HepG2 (cell line): ENCODE data around the gene FKBP1A. TPM values are rescaled to one million over a fixed set of nuclear protein-coding genes. Genes with fewer than 3 reads are reported as not detected.

Experiments
- CEBPZ ChIP-seq: IDR thresholded peaks from 2 replicates; pipeline ENCODE4 v1.6.1; 2012; ENCODE audit warnings: low read length, improper control_type of control experiment
- MIER3 ChIP-seq: IDR thresholded peaks from 2 replicates; pipeline ENCODE4 v1.6.1; 2016; ENCODE audit warnings: missing compliant biosample characterization, borderline replicate concordance
- MTF1 ChIP-seq: sonication (generic); formaldehyde crosslinking; IDR thresholded peaks from 2 replicates; pipeline ENCODE4 v1.5.0; 2020; ENCODE audit warnings: missing genetic modification reagents
- PBX3 ChIP-seq: sonication (generic); formaldehyde crosslinking; IDR thresholded peaks from 2 replicates; pipeline ENCODE4 v1.8.1; 2023; ENCODE audit warnings: missing genetic modification reagents, inconsistent platforms, borderline replicate concordance
- SMARCE1 ChIP-seq: fragments of 450-650 bp; IDR thresholded peaks from 2 replicates; pipeline ENCODE4 v1.6.1; 2017; ENCODE audit warnings: borderline replicate concordance
- SMYD3 ChIP-seq: sonication (generic); formaldehyde crosslinking; IDR thresholded peaks from 2 replicates; pipeline ENCODE4 v1.8.1; 2023; ENCODE audit warnings: mild to moderate bottlenecking, missing genetic modification reagents
- SNAI1 ChIP-seq: sonication (generic); formaldehyde crosslinking; IDR thresholded peaks from 2 replicates; pipeline ENCODE4 v1.5.0; 2020; ENCODE audit warnings: mild to moderate bottlenecking, missing genetic modification reagents, borderline replicate concordance
- TBL1XR1 ChIP-seq: fragments of 150-350 bp; IDR thresholded peaks from 2 replicates; pipeline ENCODE4 v1.6.1; 2014; ENCODE audit warnings: borderline replicate concordance, low read length; ENCODE audit not compliant: partially characterized antibody
- ZBTB3 ChIP-seq: sonication (generic); formaldehyde crosslinking; IDR thresholded peaks from 2 replicates; pipeline ENCODE4 v1.4.0; 2020; ENCODE audit warnings: low read depth, mild to moderate bottlenecking, moderate library complexity, missing genetic modification reagents, borderline replicate concordance
- ZNF224 ChIP-seq: sonication (generic); formaldehyde crosslinking; IDR thresholded peaks from 2 replicates; pipeline ENCODE4 v1.5.0; 2020; ENCODE audit warnings: mild to moderate bottlenecking, missing genetic modification reagents
- ZNF75D ChIP-seq: sonication (generic); formaldehyde crosslinking; IDR thresholded peaks from 2 replicates; pipeline ENCODE4 v1.8.1; 2023; ENCODE audit warnings: missing genetic modification reagents, mild to moderate bottlenecking, borderline replicate concordance
- polyA plus RNA-seq, 8 experiments: library from polyadenylated mRNA; depleted of rRNA in 3 of 8; stranded (reverse) in 7 of 8; unstranded in 1 of 8; fragments of >200 nt; fragmentation: Illumina TruSeq in 4 of 8; extraction: Trizol in 4 of 8; gene quantifications; 2 replicates each; pipeline versions ENCODE4 v1.2.1 to v1.2.3, GENCODE V29; 2011 to 2016; ENCODE audit warnings: low read depth in 4 of 8, missing spikeins in 1 of 8, mixed read lengths in 1 of 8; ENCODE audit not compliant: insufficient read depth in 1 of 8
- total RNA-seq, 5 experiments: library from RNA; depleted of rRNA; stranded (reverse); fragments of >200 nt; fragmentation: Illumina TruSeq; extraction: Trizol; gene quantifications; 2 replicates each; pipeline ENCODE4 v1.2.3, GENCODE V29; 2016; ENCODE audit warnings: low read depth in 1 of 5
- TF ChIP-seq, protein P1 (sequence below): sonication (generic); formaldehyde crosslinking; IDR thresholded peaks from 2 replicates; pipeline ENCODE4 v1.8.1; 2023; ENCODE audit warnings: mild to moderate bottlenecking, inconsistent platforms, moderate library complexity, missing genetic modification reagents, borderline replicate concordance
- TF ChIP-seq, protein P2 (sequence below), 2 experiments: IDR thresholded peaks; 2 replicates each; pipeline ENCODE4 v1.6.1; 2011 to 2012; ENCODE audit warnings: low read length in 2 of 2, borderline replicate concordance in 1 of 2, low read depth in 1 of 2, mild to moderate bottlenecking in 1 of 2, moderate library complexity in 1 of 2
- TF ChIP-seq, protein P3 (sequence below): sonication (generic); formaldehyde crosslinking; IDR thresholded peaks from 2 replicates; pipeline ENCODE4 v1.4.0; 2020; ENCODE audit warnings: missing genetic modification reagents

Gene FKBP1A
- total and polyA plus RNA-seq, 2 of the 13 experiments (the other 11 are each of a cell fraction or from before 2014, with no cell fraction given) = 119 to 468 TPM

GRCh38 chr20:1392693-1393506 is at the start of gene FKBP1A (continued):
- TF ChIP-seq ZBTB3 = peak; percentile 88; the same call in 1 of the 2 replicates
- 0 out of 2 replicates have a peak, but pooled peaks have one; percentile 70 for TF ChIP-seq PBX3 (CRISPR knock-in tag)
- TF ChIP-seq, protein P1, sequence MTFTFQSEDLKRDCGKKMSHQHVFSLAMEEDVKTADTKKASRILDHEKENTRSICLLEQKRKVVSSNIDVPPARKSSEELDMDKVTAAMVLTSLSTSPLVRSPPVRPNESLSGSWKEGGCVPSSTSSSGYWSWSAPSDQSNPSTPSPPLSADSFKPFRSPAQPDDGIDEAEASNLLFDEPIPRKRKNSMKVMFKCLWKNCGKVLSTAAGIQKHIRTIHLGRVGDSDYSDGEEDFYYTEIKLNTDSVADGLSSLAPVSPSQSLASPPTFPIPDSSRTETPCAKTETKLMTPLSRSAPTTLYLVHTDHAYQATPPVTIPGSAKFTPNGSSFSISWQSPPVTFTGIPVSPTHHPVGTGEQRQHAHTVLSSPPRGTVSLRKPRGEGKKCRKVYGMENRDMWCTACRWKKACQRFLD (CRISPR knock-in tag) = peak; percentile 57; the same call in 1 of the 2 replicates
- TF ChIP-seq ZNF75D (CRISPR knock-in tag) = no peak
- TF ChIP-seq CEBPZ = no peak
- no peak for TF ChIP-seq SMYD3 (CRISPR knock-in tag)
- no peak for TF ChIP-seq ZNF224 (CRISPR knock-in tag)
- TF ChIP-seq, protein P2, sequence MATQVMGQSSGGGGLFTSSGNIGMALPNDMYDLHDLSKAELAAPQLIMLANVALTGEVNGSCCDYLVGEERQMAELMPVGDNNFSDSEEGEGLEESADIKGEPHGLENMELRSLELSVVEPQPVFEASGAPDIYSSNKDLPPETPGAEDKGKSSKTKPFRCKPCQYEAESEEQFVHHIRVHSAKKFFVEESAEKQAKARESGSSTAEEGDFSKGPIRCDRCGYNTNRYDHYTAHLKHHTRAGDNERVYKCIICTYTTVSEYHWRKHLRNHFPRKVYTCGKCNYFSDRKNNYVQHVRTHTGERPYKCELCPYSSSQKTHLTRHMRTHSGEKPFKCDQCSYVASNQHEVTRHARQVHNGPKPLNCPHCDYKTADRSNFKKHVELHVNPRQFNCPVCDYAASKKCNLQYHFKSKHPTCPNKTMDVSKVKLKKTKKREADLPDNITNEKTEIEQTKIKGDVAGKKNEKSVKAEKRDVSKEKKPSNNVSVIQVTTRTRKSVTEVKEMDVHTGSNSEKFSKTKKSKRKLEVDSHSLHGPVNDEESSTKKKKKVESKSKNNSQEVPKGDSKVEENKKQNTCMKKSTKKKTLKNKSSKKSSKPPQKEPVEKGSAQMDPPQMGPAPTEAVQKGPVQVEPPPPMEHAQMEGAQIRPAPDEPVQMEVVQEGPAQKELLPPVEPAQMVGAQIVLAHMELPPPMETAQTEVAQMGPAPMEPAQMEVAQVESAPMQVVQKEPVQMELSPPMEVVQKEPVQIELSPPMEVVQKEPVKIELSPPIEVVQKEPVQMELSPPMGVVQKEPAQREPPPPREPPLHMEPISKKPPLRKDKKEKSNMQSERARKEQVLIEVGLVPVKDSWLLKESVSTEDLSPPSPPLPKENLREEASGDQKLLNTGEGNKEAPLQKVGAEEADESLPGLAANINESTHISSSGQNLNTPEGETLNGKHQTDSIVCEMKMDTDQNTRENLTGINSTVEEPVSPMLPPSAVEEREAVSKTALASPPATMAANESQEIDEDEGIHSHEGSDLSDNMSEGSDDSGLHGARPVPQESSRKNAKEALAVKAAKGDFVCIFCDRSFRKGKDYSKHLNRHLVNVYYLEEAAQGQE (IDR thresholded peaks at IDR 0.05; ENCODE audit: borderline replicate concordance in 1 of 2, low read depth in 1 of 2, low read length in 2 of 2) = peak in 1 of 2 experiments; percentile 71; a peak in 1 of 4 replicates
- no peak for TF ChIP-seq MTF1 (CRISPR knock-in tag)
- TF ChIP-seq SMARCE1 = no peak
- no peak for TF ChIP-seq SNAI1
- TF ChIP-seq TBL1XR1 = peak; percentile 47
- peak; percentile 85; the same call in 1 of the 2 replicates for TF ChIP-seq MIER3
- TF ChIP-seq, protein P3, sequence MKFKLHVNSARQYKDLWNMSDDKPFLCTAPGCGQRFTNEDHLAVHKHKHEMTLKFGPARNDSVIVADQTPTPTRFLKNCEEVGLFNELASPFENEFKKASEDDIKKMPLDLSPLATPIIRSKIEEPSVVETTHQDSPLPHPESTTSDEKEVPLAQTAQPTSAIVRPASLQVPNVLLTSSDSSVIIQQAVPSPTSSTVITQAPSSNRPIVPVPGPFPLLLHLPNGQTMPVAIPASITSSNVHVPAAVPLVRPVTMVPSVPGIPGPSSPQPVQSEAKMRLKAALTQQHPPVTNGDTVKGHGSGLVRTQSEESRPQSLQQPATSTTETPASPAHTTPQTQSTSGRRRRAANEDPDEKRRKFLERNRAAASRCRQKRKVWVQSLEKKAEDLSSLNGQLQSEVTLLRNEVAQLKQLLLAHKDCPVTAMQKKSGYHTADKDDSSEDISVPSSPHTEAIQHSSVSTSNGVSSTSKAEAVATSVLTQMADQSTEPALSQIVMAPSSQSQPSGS (CRISPR knock-in tag) = no peak; the same call in 1 of the 2 replicates
